Liver (tissue), 9 donors: Measurements from ENCODE around the gene DEFB114. TPM values are rescaled to one million over a fixed set of nuclear protein-coding genes. Genes with fewer than 3 reads are reported as not detected.

ENCODE experiments used
- DNase-seq: peaks from one replicate; pipeline ENCODE4 v3.0.0-alpha.2; 2017; ENCODE audit warnings: low spot score
- H3K27ac ChIP-seq, 2 donors: one replicate each; pipeline ENCODE4 v1.7.0; 2013; ENCODE audit warnings: inconsistent platforms in 2 of 2, low read length in 2 of 2, control low read depth in 1 of 2, low read depth in 1 of 2, mild to moderate bottlenecking in 1 of 2
- H3K27me3 ChIP-seq, 4 donors: one replicate each; pipeline versions ENCODE4 v1.6.1 to v1.7.0; 2013; ENCODE audit warnings: low read length in 3 of 4, inconsistent platforms in 1 of 4, mild to moderate bottlenecking in 1 of 4, moderate library complexity in 1 of 4; ENCODE audit not compliant: control insufficient read depth in 4 of 4, insufficient read depth in 4 of 4
- H3K36me3 ChIP-seq, 4 donors: one replicate each; pipeline versions ENCODE4 v1.6.1 to v1.7.0; 2013; ENCODE audit warnings: low read length in 3 of 4, mild to moderate bottlenecking in 3 of 4, low read depth in 1 of 4, moderate library complexity in 1 of 4; ENCODE audit not compliant: control insufficient read depth in 4 of 4, insufficient read depth in 3 of 4
- H3K4me1 ChIP-seq, 4 donors: one replicate each; pipeline versions ENCODE4 v1.6.1 to v1.7.0; 2013; ENCODE audit warnings: low read length in 3 of 4, mild to moderate bottlenecking in 3 of 4, moderate library complexity in 1 of 4; ENCODE audit not compliant: control insufficient read depth in 4 of 4, insufficient read depth in 4 of 4
- H3K4me3 ChIP-seq, 3 donors: one replicate each; pipeline versions ENCODE4 v1.6.1 to v1.7.0; 2013; ENCODE audit warnings: low read length in 3 of 3, control low read depth in 1 of 3, low read depth in 1 of 3, mild to moderate bottlenecking in 1 of 3
- H3K9ac ChIP-seq, 2 donors: one replicate each; pipeline ENCODE4 v1.7.0; 2013; ENCODE audit warnings: low read length in 2 of 2, mild to moderate bottlenecking in 2 of 2, moderate library complexity in 2 of 2, control low read depth in 1 of 2, low read depth in 1 of 2
- H3K9me3 ChIP-seq, 4 donors: one replicate each; pipeline versions ENCODE4 v1.6.1 to v1.7.0; 2013; ENCODE audit warnings: low read length in 3 of 4; ENCODE audit not compliant: control insufficient read depth in 4 of 4
- ATF3 ChIP-seq: IDR thresholded peaks from 2 replicates; pipeline ENCODE4 v1.6.1; 2016; ENCODE audit warnings: antibody characterized with exemption
- EGR1 ChIP-seq, 2 donors: IDR thresholded peaks; 2 replicates each; pipeline ENCODE4 v1.6.1; 2016 to 2018; ENCODE audit warnings: antibody characterized with exemption in 2 of 2, low read depth in 2 of 2
- FOXA1 ChIP-seq: IDR thresholded peaks from 2 replicates; pipeline ENCODE4 v1.6.1; 2016; ENCODE audit warnings: antibody characterized with exemption
- FOXA2 ChIP-seq: IDR thresholded peaks from 2 replicates; pipeline ENCODE4 v1.6.1; 2016; ENCODE audit warnings: antibody characterized with exemption
- GABPA ChIP-seq, 2 donors: IDR thresholded peaks in 1 of 2; conservative IDR thresholded peaks in 1 of 2; 2 replicates each; pipeline ENCODE4 v1.6.1; 2016; ENCODE audit warnings: antibody characterized with exemption in 2 of 2, mild to moderate bottlenecking in 1 of 2, moderate library complexity in 1 of 2
- HNF4G ChIP-seq: IDR thresholded peaks from 2 replicates; pipeline ENCODE4 v1.6.1; 2016; ENCODE audit warnings: antibody characterized with exemption
- JUND ChIP-seq, 2 donors: IDR thresholded peaks; 2 replicates each; pipeline ENCODE4 v1.6.1; 2016; ENCODE audit warnings: antibody characterized with exemption in 2 of 2
- MAX ChIP-seq: IDR thresholded peaks from 2 replicates; pipeline ENCODE4 v1.6.1; 2016; ENCODE audit warnings: antibody characterized with exemption
- NR2F2 ChIP-seq: IDR thresholded peaks from 2 replicates; pipeline ENCODE4 v1.6.1; 2016; ENCODE audit warnings: antibody characterized with exemption
- RAD21 ChIP-seq, 2 donors: IDR thresholded peaks; 2 replicates each; pipeline ENCODE4 v1.6.1; 2016; ENCODE audit warnings: antibody characterized with exemption in 2 of 2, mild to moderate bottlenecking in 2 of 2
- REST ChIP-seq: IDR thresholded peaks from 2 replicates; pipeline ENCODE4 v1.6.1; 2016; ENCODE audit warnings: antibody characterized with exemption, mild to moderate bottlenecking
- TAF1 ChIP-seq: conservative IDR thresholded peaks from 2 replicates; pipeline ENCODE4 v1.6.1; 2016; ENCODE audit warnings: antibody characterized with exemption, mild to moderate bottlenecking
- YY1 ChIP-seq: IDR thresholded peaks from 2 replicates; pipeline ENCODE4 v1.6.1; 2016; ENCODE audit warnings: antibody characterized with exemption, mild to moderate bottlenecking
- ZBTB33 ChIP-seq: IDR thresholded peaks from 2 replicates; pipeline ENCODE4 v1.6.1; 2016; ENCODE audit warnings: antibody characterized with exemption
- WGBS: extraction: QIAGEN DNeasy Blood & Tissue Kit; methylation state at CpG from one replicate; pipeline ENCODE4 v1.1.7; 2013; 5-methylcytosine and 5-hydroxymethylcytosine counted together
- polyA plus RNA-seq, 2 donors: library from polyadenylated mRNA; stranded (reverse) in 1 of 2; unstranded in 1 of 2; fragments of 200-250 nt in 1 of 2; fragments of >200 nt in 1 of 2; fragmentation: Nextera tagmentation in 1 of 2; extraction: Ambion mirVana in 1 of 2; gene quantifications; one replicate each; pipeline versions ENCODE4 v1.2.1 to v1.2.3, GENCODE V29; 2013 to 2015
- total RNA-seq, 2 donors: library from RNA; depleted of rRNA; stranded (reverse); fragments of >200 nt; gene quantifications; one replicate each; pipeline ENCODE4 v1.2.3, GENCODE V29; 2014
- donor health status: healthy.
- donor health status: healthy.
- donor health status: healthy.
- donor health status: healthy.
- donor health status: healthy.

The DEFB114 gene
- total and polyA plus RNA-seq, 4 donors, result not detected

- 70% methylated on average over 2 of the region's 2 CpGs for WGBS
- Histone ChIP-seq H3K4me3 (no peak overlapping the region), H3K36me3 (no peaks in the 10 kb centered on the region), H3K9ac (no peak overlapping the region), H3K27me3 (no peaks in the 10 kb centered on the region), H3K4me1 (no peaks in the 10 kb centered on the region), H3K9me3 (no peaks in the 10 kb centered on the region), H3K27ac (no peak overlapping the region)
- TF ChIP-seq JUND (IDR thresholded peaks at IDR 0.05) (no peak), TAF1 (no peak), REST (no peak), YY1 (no peak), RAD21 (IDR thresholded peaks at IDR 0.05) (no peak), ZBTB33 (no peak), GABPA (IDR thresholded peaks at IDR 0.05 in 1 of 2, conservative IDR thresholded peaks at IDR 0.05 in 1 of 2) (no peak)
- DNase-seq, result no peak
Observed at GRCh38 chr6:49951926-49952325, 12.0 kb downstream of the DEFB114 start.

- Histone ChIP-seq H3K4me1 (no peaks in the 10 kb centered on the region), H3K9me3 (no peaks in the 10 kb centered on the region), H3K27me3 (no peaks in the 10 kb centered on the region), H3K27ac (no peak overlapping the region), H3K9ac (no peak overlapping the region), H3K36me3 (no peaks in the 10 kb centered on the region), H3K4me3 (no peak overlapping the region)
- WGBS, result 90% methylated on average over 2 of the region's 2 CpGs
- TF ChIP-seq FOXA2 (no peak), FOXA1 (no peak), GABPA (IDR thresholded peaks at IDR 0.05 in 1 of 2, conservative IDR thresholded peaks at IDR 0.05 in 1 of 2) (no peak), HNF4G (no peak), REST (no peak), EGR1 (IDR thresholded peaks at IDR 0.05; ENCODE audit: low read depth in 2 of 2) (no peak), ATF3 (no peak), MAX (no peak), NR2F2 (no peak)
- DNase-seq, result no peak
Observed at GRCh38 chr6:49950415-49950751, 13.6 kb downstream of the DEFB114 start.
